HFFc6 (cell line): ENCODE results near the gene CYP2J2. TPM values are rescaled to one million over a fixed set of nuclear protein-coding genes. Genes with fewer than 3 reads are reported as not detected.
"Not testable (repeated sequence)": the region's sequence is repeated elsewhere in the genome, so short reads cannot be mapped to it uniquely, and the experiment has no call there.

ENCODE experiments used
- DNase-seq: peaks from one replicate; pipeline ENCODE4 v3.0.0-alpha.2; 2018
- H3K27ac Mint-ChIP-seq: 2 replicates; pipeline ENCODE4 v1.8.0; 2020; ENCODE audit warnings: mild to moderate bottlenecking, mixed read lengths
- H3K27me3 Mint-ChIP-seq: 2 replicates; pipeline ENCODE4 v1.8.0; 2021; ENCODE audit warnings: mild to moderate bottlenecking, moderate library complexity, mixed read lengths; ENCODE audit not compliant: insufficient read depth
- H3K36me3 Mint-ChIP-seq: 2 replicates; pipeline ENCODE4 v1.8.0; 2021; ENCODE audit warnings: low read depth, mixed read lengths
- H3K4me1 Mint-ChIP-seq: 2 replicates; pipeline ENCODE4 v1.8.0; 2020; ENCODE audit warnings: low read depth, mixed read lengths
- H3K4me3 Mint-ChIP-seq: 2 replicates; pipeline ENCODE4 v1.8.0; 2020; ENCODE audit warnings: mild to moderate bottlenecking, moderate library complexity, mixed read lengths
- H3K9me3 Mint-ChIP-seq: 2 replicates; pipeline ENCODE4 v1.8.0; 2020; ENCODE audit warnings: mild to moderate bottlenecking, mixed read lengths
- total RNA-seq, 6 experiments: library from RNA; stranded (reverse); fragmentation: NEBNext Ultra II Directional; extraction: Animal tissue kit (Norgen Biotek cat#: 25700); gene quantifications; 2 replicates in 1 of 6; 3 replicates in 5 of 6; pipeline ENCODE4 v1.2.3, GENCODE V29; 2021
- TF ChIP-seq, protein P1 (sequence below): fragments of 200-600 bp; sonication (generic); IDR thresholded peaks from 2 replicates; pipeline ENCODE4 v1.5.0; 2021; ENCODE audit warnings: antibody characterized with exemption, mild to moderate bottlenecking

Gene CYP2J2
- total RNA-seq, 6 experiments from 2014 or later, result 0.14 TPM; not detected in 4

DNA sequence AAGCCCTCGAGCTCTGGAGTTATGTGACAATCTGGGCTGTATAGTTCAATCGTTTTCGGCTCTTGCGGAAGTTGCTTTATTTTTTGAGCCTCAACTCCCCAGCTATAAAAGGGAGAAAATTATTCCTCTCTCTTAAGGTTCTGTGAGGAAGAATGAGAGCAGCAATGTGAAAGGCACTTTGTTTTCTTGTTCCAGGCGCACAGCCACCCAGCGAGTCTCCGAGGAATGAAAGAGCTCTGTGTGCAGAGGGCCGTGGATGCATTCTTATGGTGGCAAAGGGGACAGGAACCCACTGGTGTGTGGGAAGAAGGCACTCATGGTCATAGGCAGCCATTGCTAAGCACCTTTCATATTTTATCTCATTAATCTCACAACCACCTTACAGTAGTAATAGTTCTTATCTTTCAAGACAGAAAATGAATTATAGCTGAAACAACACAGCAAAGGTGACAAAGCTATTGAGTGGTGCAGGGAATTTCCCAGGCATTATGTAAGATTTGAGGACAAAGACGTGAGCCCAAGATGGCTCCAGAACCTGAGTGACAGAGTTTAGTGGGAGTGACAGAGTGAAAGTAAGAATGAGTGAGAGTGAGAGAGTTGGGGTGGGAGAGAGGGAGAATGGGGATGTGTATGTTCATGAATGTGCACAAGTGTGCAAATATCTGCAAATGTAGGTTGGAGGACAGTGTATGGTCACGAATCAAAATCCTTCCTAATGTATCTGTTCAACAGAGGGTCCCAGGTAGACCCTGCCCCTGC lies 9.4 kb downstream of the CYP2J2 start:
- Mint-ChIP-seq H3K4me3 (no peak overlapping the region), H3K27ac (no peak overlapping the region), H3K4me1 (no peaks in the 10 kb centered on the region; the same call in 1 of the 2 replicates), H3K36me3 (no peaks in the 10 kb centered on the region), H3K27me3 (peaks cover 3% of the 10 kb centered on the region), H3K9me3 (no peaks in the 10 kb centered on the region)
- TF ChIP-seq, protein P1, sequence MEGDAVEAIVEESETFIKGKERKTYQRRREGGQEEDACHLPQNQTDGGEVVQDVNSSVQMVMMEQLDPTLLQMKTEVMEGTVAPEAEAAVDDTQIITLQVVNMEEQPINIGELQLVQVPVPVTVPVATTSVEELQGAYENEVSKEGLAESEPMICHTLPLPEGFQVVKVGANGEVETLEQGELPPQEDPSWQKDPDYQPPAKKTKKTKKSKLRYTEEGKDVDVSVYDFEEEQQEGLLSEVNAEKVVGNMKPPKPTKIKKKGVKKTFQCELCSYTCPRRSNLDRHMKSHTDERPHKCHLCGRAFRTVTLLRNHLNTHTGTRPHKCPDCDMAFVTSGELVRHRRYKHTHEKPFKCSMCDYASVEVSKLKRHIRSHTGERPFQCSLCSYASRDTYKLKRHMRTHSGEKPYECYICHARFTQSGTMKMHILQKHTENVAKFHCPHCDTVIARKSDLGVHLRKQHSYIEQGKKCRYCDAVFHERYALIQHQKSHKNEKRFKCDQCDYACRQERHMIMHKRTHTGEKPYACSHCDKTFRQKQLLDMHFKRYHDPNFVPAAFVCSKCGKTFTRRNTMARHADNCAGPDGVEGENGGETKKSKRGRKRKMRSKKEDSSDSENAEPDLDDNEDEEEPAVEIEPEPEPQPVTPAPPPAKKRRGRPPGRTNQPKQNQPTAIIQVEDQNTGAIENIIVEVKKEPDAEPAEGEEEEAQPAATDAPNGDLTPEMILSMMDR, result no peak
- DNase-seq, result no peak

DNA sequence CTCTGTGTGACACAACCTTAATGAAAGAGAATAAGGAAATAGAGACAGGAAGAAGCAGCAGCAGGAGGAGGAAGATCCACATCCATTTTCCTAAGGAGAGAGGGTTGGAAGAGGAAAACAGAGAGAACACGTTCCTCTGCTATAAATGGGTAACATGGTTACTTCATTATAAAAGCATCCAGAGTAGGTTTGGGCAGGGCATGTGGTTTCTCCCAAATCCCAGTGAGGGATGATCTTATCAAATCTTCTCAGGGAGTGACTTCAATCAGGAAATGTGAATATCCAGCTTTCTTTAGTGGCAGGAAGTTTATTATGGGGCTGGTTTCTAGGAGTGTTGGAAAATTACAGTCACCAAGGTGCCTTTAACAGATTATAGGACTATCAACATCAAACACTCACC lies 11.1 kb downstream of the CYP2J2 start:
- Mint-ChIP-seq H3K27ac (no peak overlapping the region), H3K4me3 (no peak overlapping the region), H3K9me3 (no peaks in the 10 kb centered on the region), H3K4me1 (no peaks in the 10 kb centered on the region; the same call in 1 of the 2 replicates), H3K36me3 (no peaks in the 10 kb centered on the region), H3K27me3 (peaks cover 1% of the 10 kb centered on the region)
- DNase-seq, result no peak
- TF ChIP-seq, protein P1, result no peak

DNA sequence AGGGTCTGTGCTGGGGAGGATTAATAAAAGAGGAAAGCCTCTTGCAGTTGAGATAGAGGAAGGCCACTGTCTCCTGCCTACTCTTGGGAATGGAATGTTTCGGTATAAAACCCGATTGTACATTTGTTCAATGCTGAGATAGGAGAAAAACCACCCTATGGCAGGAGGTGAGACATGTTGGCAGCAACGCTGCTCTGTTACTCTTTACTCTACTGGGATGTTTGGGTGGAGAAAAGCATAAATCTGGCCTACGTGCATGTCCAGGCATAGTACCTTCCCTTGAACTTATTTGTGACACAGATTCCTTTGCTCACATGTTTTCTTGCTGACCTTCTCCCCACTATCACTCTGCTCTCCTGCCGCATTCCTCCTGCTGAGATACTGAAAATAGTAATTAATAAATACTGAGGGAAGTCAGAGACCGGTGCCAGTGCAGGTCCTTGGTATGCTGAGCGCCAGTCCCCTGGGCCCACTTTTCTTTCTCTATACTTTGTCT lies 11.7 kb downstream of the CYP2J2 start:
- not testable (repeated sequence) for H3K4me1 Mint-ChIP-seq, H3K27ac Mint-ChIP-seq, H3K36me3 Mint-ChIP-seq, H3K9me3 Mint-ChIP-seq, H3K4me3 Mint-ChIP-seq, DNase-seq, H3K27me3 Mint-ChIP-seq

DNA sequence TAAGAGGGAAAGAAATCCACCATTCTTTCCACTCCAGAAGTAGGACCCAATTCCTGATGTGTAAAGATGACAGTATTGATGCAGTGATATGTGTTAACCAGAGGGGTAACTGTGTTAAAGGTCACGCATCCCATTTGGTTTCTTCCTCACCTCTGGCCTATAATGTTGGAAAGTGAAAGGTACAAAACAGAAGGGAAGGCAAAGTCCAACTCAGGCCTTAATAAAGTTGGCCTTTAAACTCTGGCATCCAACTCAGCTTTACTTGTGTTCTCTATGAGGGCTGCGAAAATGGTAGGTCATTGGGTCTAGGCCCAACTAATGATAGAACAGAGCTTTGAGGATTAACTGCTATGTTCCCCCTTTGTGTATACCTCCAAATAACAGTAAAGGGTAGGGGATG lies 17.9 kb downstream of the CYP2J2 start:
- Mint-ChIP-seq H3K9me3 (no peaks in the 10 kb centered on the region), H3K36me3 (no peaks in the 10 kb centered on the region), H3K27me3 (peaks cover 3% of the 10 kb centered on the region), H3K4me1 (no peaks in the 10 kb centered on the region), H3K27ac (no peak overlapping the region), H3K4me3 (no peak overlapping the region)
- DNase-seq, result no peak
- TF ChIP-seq, protein P1, result no peak

DNA sequence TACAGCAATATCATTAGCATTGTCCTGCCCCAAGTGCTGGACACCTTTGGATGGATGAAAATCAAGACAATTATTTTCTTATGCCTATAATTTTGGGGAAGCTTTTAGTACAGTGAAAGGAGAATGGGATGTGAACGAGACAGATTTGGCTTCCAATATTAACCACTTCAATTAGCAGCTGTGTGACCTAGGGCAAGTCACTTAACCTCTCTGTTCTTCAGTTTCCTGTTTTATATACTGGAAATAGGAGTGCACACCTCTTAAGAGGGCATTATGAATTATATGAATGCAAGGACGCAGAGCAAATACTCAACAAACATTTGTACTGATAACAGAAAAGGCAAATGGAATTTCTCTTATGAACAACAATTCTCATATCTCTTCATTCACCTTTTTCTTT lies 18.5 kb downstream of the CYP2J2 start:
- TF ChIP-seq, protein P1, result no peak
- H3K27me3 Mint-ChIP-seq, result peaks cover 3% of the 10 kb centered on the region
- no peaks in the 10 kb centered on the region for H3K36me3 Mint-ChIP-seq
- H3K4me1 Mint-ChIP-seq, result no peaks in the 10 kb centered on the region
- H3K27ac Mint-ChIP-seq, result no peak overlapping the region
- no peak overlapping the region for H3K4me3 Mint-ChIP-seq
- DNase-seq, result no peak
- no peaks in the 10 kb centered on the region for H3K9me3 Mint-ChIP-seq

DNA sequence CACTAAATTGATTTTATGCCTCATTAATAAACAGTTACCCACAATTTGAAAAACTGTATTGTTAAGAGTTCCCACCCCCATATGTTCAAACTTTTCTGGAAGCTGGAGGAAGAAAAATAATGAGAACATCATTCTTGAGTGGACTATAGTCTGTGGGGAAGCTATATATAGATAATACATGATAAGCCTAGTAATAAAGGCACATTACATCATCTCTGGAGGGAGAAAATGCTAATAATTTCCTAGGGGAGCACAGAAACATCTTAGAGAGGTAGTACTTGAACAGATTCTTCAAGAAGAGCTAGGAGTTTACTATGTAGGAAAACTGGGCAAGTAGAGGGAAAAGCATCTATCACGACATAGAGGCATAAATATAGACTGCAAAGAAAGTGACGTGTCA lies 19.6 kb downstream of the CYP2J2 start:
- TF ChIP-seq, protein P1, result no peak

More for the DNA sequence above, 19.6 kb downstream of the CYP2J2 start:
- Mint-ChIP-seq H3K36me3 (no peaks in the 10 kb centered on the region), H3K27ac (no peak overlapping the region), H3K9me3 (no peaks in the 10 kb centered on the region), H3K27me3 (peaks cover 3% of the 10 kb centered on the region), H3K4me1 (peaks cover 2% of the 10 kb centered on the region; the same call in 1 of the 2 replicates), H3K4me3 (no peak overlapping the region)
- no peak for DNase-seq
